AG04450 (cell line): ENCODE measurements around the gene PPP1R37. TPM values are rescaled to one million over a fixed set of nuclear protein-coding genes. Genes with fewer than 3 reads are reported as not detected.
"Not testable (repeated sequence)": the region's sequence is repeated elsewhere in the genome, so short reads cannot be mapped to it uniquely, and the experiment has no call there.

Experiments
- CTCF ChIA-PET: fragments of 300-600, 350-600 bp; formaldehyde crosslinking; extraction: SDS; loops from one replicate; lab custom pipeline; 2022; ENCODE audit warnings: antibody characterized with exemption, inconsistent platforms; lab: Charles Lee
- POLR2A ChIA-PET: fragments of 350-600 bp; formaldehyde crosslinking; extraction: SDS; loops from one replicate; lab custom pipeline; 2021; ENCODE audit warnings: antibody characterized with exemption, inconsistent platforms; lab: Yijun Ruan, JAX
- DNase-seq: peaks from one replicate; pipeline ENCODE4 v3.0.0-alpha.2; 2011; ENCODE audit warnings: low read depth, low spot score
- H3K27ac ChIP-seq: one replicate; pipeline ENCODE4 v1.5.1; 2012; ENCODE audit warnings: low read depth, low read length, control low read depth
- H3K27me3 ChIP-seq: one replicate; pipeline ENCODE4 v1.6.0; 2012; ENCODE audit warnings: low read length; ENCODE audit not compliant: control insufficient read depth, insufficient read depth
- H3K4me3 ChIP-seq: 2 replicates; pipeline ENCODE4 v1.5.1; 2011; ENCODE audit warnings: mild to moderate bottlenecking, low read depth, low read length, control low read depth
- H3K9me3 ChIP-seq: 2 replicates; pipeline ENCODE4 v1.5.1; 2012; ENCODE audit warnings: low read length; ENCODE audit not compliant: control insufficient read depth, insufficient read depth
- polyA plus RNA-seq: library from polyadenylated mRNA; depleted of rRNA; stranded (reverse); fragments of >200 nt; gene quantifications from 2 replicates; pipeline ENCODE4 v1.2.3, GENCODE V29; 2011
- TF ChIP-seq, protein P1 (sequence below): IDR thresholded peaks from 2 replicates; pipeline ENCODE4 v1.5.1; 2011; ENCODE audit warnings: low read depth, low read length, control low read depth, inconsistent platforms

PPP1R37 gene
- polyA plus RNA-seq, 1 experiment, result 8.6 TPM

DNA sequence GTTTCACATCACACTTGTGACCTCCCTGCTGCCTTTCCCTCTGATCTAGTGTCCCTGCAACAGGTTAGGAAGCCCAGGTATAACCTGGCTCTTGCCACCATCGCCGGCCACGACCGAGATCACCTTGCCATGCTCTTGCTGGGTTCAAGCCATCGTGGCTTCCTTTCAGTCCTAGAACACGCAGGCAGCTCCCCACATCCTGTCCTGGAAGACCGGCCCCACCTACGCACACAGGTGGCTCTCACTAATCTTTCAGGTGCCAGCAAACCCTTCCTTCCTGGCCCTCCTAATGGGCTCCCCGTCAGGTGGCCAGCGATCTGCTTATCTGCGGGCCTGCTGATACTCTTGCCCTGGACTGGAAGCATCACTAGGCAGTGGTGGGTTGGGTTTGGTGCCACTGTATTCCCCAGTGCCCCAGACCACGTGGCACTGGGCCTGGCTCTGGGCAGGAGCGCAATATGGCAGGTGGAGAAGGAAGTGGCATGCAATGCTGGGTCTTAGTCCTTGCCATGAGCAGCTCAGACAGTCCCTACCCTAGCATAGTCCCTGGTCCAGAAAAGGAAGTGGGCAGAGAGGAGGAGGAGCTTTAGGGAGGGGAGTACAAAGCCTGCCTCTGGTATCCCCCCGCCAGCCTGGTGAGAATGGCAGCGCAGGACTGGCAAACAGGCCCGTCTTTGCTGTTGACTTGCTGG is 11.8 kb downstream of the PPP1R37 start:
- Histone ChIP-seq H3K4me3 (no peak overlapping the region), H3K9me3 (no peaks in the 10 kb centered on the region), H3K27me3 (no peaks in the 10 kb centered on the region), H3K27ac (no peak overlapping the region)
- POLR2A ChIA-PET, result no interaction called here
- TF ChIP-seq, protein P1, sequence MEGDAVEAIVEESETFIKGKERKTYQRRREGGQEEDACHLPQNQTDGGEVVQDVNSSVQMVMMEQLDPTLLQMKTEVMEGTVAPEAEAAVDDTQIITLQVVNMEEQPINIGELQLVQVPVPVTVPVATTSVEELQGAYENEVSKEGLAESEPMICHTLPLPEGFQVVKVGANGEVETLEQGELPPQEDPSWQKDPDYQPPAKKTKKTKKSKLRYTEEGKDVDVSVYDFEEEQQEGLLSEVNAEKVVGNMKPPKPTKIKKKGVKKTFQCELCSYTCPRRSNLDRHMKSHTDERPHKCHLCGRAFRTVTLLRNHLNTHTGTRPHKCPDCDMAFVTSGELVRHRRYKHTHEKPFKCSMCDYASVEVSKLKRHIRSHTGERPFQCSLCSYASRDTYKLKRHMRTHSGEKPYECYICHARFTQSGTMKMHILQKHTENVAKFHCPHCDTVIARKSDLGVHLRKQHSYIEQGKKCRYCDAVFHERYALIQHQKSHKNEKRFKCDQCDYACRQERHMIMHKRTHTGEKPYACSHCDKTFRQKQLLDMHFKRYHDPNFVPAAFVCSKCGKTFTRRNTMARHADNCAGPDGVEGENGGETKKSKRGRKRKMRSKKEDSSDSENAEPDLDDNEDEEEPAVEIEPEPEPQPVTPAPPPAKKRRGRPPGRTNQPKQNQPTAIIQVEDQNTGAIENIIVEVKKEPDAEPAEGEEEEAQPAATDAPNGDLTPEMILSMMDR, result no peak
- DNase-seq, result no peak
- CTCF ChIA-PET, result no interaction called here

GRCh38 chr19:45106363-45106762 is 13.4 kb downstream of the PPP1R37 start:
- CTCF ChIA-PET, result interaction anchor here (0.7 kb wide), 1 partner anchor 49 kb away, joined by 3 read pairs; no protein-coding TSS in a partner anchor
- H3K27me3 ChIP-seq, H3K4me3 ChIP-seq, H3K9me3 ChIP-seq, POLR2A ChIA-PET, DNase-seq, H3K27ac ChIP-seq: not testable (repeated sequence)

GRCh38 chr19:45107621-45108150 is 14.7 kb downstream of the PPP1R37 start:
- Histone ChIP-seq H3K4me3 (no peak overlapping the region), H3K27ac (no peak overlapping the region), H3K9me3 (no peaks in the 10 kb centered on the region), H3K27me3 (no peaks in the 10 kb centered on the region)
- TF ChIP-seq, protein P1, result no peak
- POLR2A ChIA-PET, result interaction anchor here (0.7 kb wide), 1 partner anchor 25 kb away, joined by 3 read pairs; no protein-coding TSS in a partner anchor
- CTCF ChIA-PET, result interaction anchor here (1.4 kb wide), 1 partner anchor 18 kb away, joined by 8 read pairs; no protein-coding TSS in a partner anchor
- DNase-seq, result no peak

DNA sequence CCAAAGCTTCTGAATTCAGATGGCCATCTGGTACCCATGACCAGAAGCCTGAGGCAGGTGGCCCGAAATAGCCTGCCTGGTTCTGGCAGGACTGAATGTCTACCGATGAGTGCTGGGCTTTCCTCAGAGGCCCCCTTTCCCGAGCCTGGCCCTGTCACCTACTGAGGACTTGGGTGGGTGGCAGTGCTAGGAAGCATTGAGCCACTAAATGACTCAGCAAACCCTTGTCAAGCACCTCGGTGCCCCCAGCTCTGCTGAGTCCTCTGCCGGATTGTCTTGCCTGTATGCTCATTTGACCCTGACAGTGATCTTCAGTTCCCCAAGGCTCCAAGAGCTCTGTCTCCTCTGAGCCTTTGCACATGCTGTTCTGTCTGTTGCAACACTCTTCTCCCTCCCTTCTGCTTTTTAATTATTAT is 17.9 kb downstream of the PPP1R37 start:
- ChIA-PET CTCF (interaction anchor here (1.5 kb wide), 1 partner anchor 15 kb away, joined by 3 read pairs; no protein-coding TSS in a partner anchor), POLR2A (interaction anchor here (1.2 kb wide), 1 partner anchor 18 kb away, joined by 3 read pairs; the partner anchor contains the start of gene PPP1R37)
- DNase-seq, result no peak

DNA sequence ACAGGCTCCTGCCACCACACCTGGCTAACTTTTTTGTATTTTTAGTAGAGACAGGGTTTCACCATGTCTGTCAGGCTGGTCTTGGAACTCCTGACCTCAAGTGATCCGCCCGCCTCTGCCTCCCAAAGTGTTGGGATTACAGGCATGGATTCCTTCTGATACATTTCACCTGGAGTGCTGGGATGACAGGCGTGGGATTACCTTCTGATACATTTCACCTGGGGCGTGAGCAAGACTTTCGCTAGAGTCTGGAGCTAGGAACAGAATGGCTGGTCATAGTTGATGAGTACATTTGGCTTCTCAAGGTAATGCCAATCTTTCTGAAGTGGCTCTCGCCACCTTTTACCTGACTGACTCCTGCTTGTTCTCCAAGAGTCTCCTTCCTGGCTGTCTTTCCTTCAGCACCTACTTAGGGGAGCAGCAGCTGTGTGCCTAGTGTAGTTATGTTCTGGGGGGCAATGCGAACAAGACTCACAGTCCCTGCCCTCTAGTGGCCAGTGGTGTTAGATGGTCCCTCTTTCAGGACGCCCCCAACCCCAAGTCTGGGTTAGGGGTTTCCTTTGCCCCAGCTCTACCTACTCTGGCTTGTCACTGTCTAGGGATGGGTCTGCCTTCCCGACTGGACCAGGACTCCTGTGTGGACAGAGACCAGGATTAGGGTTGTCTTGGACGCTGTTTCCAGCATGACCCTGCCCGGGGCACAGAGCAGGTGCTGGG is 19.3 kb downstream of the PPP1R37 start:
- TF ChIP-seq, protein P1, result no peak
- no peak overlapping the region for H3K27ac ChIP-seq
- H3K27me3 ChIP-seq, result no peaks in the 10 kb centered on the region
- DNase-seq, result no peak
- H3K4me3 ChIP-seq, result no peak overlapping the region
- POLR2A ChIA-PET, result no interaction called here
- H3K9me3 ChIP-seq, result no peaks in the 10 kb centered on the region
- CTCF ChIA-PET, result interaction anchor here (1.6 kb wide), 1 partner anchor 14 kb away, joined by 7 read pairs; no protein-coding TSS in a partner anchor

More for the DNA sequence above, 17.9 kb downstream of the PPP1R37 start:
- no peaks in the 10 kb centered on the region for H3K9me3 ChIP-seq
- H3K27me3 ChIP-seq, result no peaks in the 10 kb centered on the region
- H3K4me3 ChIP-seq, result no peak overlapping the region
- TF ChIP-seq, protein P1, result no peak
- no peak overlapping the region for H3K27ac ChIP-seq
